Ovary (tissue), 3 donors: Measurements from ENCODE around the gene ARMC2.

Source experiments
- CTCF ChIP-seq, 3 donors: fragments of 450-650 bp in 2 of 3; fragments of 200-600 bp in 1 of 3; IDR thresholded peaks; one replicate each; pipeline versions ENCODE4 v1.5.1 to v1.8.0; 2016 to 2022; ENCODE audit warnings: antibody characterized with exemption in 3 of 3, mild to moderate bottlenecking in 1 of 3
- EP300 ChIP-seq: sonication (generic); formaldehyde crosslinking; IDR thresholded peaks from one replicate; pipeline ENCODE4 v1.6.1; 2017; ENCODE audit warnings: antibody characterized with exemption
- donor health status: DM: no; HTN: no; CAD: no.

- no peak for TF ChIP-seq CTCF (IDR thresholded peaks at IDR 0.05)
- TF ChIP-seq EP300, result no peak
Measured at GRCh38 chr6:109013656-109014305, 165.6 kb downstream of the ARMC2 start.
